ENCODE measurements around the gene FTCD.

Gene FTCD

DNA sequence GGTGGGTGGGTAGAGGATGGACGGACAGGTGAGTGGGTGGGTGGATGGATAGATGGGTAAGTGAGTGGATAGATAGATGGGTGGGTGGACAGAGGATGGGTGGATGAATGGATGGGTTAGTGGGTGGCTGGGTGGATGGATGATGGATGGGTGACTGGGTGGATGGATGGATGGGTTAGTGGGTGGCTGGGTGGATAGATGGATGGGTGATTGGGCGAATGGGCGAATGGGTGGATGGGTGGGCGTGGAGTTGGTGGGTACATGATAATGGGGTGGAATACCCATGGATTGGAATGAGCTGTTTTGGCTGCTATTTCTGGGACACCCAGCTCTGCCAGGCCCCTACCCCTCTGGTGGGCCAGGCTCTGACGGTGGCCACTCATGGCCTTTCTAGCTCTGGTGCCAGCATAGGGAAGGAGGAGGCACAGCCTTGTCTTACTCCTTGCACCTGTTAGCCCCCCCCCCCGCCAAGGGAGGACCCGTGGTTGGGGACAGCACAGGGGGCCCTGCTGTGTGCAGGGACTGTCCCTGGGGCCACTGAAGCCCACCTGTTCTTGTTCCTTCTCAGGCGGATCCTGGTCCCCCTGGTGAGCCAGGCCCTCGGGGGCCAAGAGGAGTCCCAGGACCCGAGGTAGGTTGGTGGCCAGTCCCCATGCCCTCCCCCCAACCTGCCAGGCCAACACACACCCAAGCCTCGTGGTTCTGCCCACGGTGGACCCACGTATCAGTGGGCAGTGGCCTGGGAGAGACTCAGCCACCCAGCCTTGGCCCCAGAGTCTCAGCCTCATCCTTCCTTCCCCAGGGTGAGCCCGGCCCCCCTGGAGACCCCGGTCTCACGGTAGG is 31.1 kb downstream of the FTCD start:
- no peak for TF ChIP-seq ZNF274 (IDR thresholded peaks at IDR 0.05; ENCODE audit: low read depth, low read length)
- no peak overlapping the region for H3K4me3 ChIP-seq (ENCODE audit: low read length)

DNA sequence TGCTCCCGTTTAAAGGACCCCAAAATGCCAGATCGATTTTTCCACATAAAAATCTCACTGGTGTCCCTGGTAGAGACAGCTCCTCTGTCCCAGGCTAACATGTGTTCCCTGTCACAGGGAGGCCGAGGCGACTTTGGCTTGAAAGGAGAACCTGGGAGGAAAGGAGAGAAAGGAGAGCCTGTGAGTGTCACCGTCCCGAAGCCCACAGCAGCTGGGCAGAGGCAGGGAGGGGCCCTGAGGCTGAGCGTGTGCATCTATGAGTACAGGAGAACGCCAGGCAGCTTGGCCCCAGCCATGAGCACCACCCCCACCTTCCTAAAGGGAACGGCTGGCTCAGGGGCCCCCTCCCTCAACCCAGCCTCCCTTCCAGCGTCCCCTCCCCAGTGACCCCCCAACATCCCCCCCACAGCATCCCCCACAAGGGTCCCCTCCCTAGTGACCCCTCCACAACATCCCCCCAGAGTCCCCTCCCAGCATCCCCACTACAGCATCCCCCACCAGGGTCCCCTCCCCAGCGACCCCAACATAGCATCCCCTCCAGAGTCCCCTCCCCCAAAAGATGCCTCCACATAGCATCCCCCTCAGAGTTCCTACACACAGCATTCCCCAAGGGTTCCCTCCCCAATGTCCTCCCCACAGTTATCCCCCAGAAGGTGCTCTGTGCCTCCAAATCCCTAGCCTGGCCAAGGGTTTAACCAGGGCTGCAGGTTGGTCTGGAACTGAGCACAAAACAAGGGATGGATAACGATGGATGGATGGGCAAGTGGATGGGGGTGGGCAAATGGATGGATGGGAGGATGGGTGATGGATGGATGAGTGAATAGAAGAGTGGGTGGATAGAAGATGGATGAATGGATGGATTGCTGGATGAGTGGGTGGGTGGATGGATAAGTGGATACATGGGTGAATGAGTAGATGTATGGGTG is 32.4 kb downstream of the FTCD start:
- H3K4me3 ChIP-seq (ENCODE audit: low read length) = no peak overlapping the region
- no peak for TF ChIP-seq ZNF274 (IDR thresholded peaks at IDR 0.05; ENCODE audit: low read depth, low read length)

DNA sequence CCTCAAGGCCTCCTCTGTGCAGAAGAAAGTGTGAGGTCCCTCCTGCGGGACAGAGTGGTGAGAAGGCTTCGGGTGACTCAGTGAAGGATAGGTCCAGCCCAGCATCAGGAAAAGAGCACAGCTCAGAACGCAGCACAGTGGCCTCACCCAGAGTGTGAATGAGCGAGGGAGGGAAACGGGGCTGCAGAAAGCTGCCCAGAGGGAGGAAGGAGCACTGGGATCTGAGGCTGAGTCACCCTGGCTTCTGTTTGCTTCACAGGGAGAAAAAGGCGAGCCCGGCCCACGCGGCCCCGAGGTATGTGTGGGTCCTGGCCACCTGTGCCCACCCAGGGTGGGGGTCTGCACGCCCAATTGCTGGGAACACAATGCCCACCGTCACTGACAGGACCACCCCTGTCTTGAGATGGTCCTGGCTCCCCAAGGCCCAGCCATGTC is 33.1 kb downstream of the FTCD start:
- no peak for TF ChIP-seq ZNF274 (IDR thresholded peaks at IDR 0.05; ENCODE audit: low read depth, low read length)
- H3K4me3 ChIP-seq (ENCODE audit: low read length) = no peak overlapping the region

DNA sequence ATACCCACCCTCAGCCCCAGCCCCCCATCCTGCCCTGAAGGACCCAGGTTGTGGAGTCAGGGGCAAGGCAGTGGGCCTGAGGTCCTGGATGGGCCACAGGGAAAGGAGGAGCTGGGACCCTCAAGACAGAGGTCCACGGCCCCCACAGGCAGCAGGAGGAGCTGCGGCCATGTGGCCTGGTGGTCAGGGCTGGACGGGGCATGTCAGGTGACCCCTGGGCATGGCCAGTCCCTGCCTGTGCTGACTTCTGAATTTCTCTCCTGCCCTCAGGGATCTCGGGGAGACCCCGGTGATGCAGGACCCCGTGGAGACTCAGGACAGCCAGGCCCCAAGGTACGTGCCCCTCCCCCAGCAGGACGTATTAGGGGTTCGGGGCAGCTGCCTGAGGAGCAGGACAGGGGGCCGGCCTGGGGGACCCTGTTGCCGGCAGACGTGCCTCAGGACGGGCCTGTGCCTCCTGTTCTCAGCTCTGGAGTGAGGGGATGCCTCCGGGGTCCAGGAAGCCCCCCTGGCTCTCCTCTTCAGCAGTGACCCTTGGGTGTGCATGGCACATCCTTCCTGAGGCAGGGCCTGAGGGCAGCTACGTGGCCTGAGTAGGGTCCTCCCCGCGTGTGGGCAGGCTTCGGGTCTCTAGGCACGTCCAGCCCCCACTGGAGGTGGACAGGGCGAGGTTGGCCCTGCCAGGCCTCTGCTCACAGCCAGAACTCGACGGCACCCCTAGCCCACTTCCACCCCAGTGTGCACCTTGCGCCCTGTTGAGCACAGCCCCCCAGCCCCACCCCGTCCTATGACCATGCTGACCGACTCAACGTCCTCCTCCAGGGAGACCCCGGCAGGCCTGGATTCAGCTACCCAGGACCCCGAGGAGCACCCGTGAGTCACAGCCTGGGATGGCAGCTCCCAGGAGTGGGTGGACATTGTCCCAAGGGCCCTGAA is 33.8 kb downstream of the FTCD start:
- H3K4me3 ChIP-seq (ENCODE audit: low read length) = no peak overlapping the region
- TF ChIP-seq ZNF274 (IDR thresholded peaks at IDR 0.05; ENCODE audit: low read depth, low read length) = no peak

DNA sequence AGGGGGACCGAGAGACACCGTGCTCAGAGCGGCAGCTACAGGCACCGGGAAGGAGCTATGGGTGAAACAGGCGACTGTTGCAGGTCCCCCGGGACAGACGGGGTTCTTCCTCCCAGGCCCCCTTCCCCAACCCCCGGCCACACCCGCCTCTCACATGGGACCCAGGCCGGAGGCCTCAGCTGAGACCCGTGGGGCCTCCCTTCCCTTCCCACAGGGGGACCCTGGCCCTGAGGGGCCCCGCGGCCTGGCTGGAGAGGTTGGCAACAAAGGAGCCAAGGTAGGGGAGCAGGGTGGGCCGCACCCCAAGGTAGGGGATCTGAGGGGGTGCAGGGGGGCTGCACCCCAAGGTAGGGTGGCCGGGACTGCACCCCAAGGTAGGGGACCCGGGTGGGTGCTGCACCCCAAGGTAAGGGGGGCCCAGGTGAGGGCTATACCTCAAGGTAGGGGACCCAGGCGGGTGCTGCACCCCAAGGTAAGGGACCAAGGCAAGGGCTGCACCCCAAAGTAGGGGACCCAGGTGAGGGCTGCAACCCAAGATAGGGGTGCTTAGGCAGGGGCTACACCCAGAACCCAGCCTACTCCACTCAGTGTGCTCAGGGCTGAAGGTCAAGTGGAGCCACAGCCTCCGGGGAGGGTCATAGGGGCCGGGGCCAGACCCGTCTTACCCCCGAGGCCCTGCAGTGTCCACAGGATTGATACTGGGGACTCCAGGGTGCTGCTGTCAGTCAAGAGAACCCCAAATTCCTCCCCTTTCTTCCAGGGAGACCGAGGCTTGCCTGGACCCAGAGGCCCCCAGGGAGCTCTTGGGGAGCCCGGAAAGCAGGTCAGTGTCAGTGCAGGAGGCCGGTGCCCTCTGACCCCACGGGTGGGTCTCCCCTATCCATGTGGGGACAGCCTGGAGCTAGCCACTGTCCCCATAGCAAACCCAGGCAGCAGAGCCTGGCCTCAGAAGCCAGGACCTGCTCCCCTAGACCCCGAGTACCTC is 34.8 kb downstream of the FTCD start:
- TF ChIP-seq ZNF274 (IDR thresholded peaks at IDR 0.05; ENCODE audit: low read depth, low read length) = no peak

DNA sequence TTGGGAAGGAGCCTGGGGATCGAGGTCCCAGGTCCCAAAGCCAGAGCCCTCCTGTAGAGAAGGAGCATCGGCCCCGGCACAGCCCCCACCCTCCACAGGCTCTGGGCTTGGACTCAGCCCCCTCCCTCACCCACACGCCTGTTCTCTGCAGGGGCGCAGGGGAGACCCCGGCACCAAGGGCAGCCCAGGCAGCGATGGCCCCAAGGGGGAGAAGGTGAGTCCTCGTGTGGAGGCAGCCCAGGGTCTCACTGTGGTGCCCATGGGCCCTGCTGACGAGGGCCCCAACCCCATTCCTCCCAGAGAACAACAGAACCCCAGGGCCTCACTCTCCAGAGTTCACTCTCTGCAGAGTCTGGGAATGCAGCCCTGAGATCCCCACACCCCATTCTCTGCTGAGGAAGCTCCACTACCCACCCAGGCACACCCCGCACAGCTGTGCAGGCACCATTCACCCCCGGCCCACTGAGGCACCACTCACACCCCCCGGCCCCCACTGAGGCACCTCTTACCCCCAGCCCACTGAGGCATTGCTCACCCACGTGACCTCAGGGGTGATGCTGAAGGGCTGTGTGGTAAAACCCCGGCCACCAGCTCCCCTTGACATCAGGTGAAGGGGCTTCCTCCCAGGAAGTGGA is 35.6 kb downstream of the FTCD start:
- no peak overlapping the region for H3K4me3 ChIP-seq (ENCODE audit: low read length)
- TF ChIP-seq ZNF274 (IDR thresholded peaks at IDR 0.05; ENCODE audit: low read depth, low read length) = no peak

More for the DNA sequence above, 34.8 kb downstream of the FTCD start:
- no peak overlapping the region for H3K4me3 ChIP-seq (ENCODE audit: low read length)

DNA sequence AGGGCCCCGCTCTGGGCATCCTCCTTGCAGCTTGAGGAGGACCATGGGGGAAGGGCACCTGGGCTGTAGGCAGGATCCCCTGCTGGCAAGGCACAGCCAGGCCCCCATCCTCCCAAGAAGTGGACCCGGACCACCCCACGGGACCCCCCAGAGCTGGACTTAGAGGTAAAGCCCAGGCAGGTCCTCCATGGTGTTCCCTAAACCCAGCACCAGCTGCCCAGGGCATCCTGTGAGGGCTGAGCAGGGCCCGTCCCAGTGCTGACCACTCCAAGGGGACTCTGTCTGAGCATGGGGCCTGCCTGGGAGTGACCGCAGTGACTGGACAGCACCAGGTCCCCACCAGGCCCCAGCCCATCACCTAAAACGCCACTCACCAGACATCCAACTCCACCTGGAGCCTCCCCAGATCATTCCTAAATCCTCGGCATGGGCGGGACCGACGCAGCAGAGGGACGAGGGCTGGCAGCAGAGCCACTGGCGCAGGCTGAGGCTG is 36.2 kb downstream of the FTCD start:
- H3K4me3 ChIP-seq (ENCODE audit: low read length) = no peak overlapping the region
- no peak for TF ChIP-seq ZNF274 (IDR thresholded peaks at IDR 0.05; ENCODE audit: low read depth, low read length)

DNA sequence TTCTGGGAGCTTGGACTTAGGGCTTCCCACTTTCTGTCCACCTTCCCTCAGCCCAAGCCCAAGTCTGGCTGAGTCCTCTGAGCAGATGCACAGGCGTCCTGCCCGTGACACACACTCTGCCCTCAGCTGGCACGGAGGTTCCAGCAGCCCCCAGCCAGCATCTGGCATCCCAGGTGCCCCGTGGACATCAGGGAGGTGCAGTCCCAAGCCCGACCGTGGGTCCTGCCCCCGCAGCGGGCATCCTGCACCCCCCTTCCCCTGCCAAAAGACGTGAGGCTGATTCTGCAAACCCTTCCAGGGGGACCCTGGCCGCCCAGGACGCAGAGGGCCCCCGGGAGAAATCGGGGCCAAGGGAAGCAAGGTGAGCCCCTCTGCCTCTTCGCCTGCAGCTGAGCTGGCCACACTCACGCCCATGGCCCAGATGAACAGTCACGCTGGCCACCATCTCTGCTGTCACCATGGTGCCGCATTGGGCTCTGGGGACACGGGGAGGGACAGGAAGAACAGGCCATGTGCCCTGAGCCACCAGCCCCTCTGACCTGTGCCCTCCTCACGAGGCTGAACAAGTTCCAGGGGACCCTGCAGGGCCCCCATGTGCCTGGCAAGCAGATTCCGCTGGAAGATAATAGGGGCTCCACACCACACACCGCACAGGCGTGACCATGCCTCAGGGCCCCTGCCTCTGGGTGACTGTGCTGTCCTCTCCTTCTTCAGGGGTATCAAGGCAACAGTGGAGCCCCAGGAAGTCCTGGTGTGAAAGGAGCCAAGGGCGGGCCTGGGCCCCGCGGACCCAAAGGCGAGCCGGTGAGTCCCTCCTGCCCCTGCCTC is 36.8 kb downstream of the FTCD start:
- H3K4me3 ChIP-seq (ENCODE audit: low read length) = no peak overlapping the region
- no peak for TF ChIP-seq ZNF274 (IDR thresholded peaks at IDR 0.05; ENCODE audit: low read depth, low read length)

DNA sequence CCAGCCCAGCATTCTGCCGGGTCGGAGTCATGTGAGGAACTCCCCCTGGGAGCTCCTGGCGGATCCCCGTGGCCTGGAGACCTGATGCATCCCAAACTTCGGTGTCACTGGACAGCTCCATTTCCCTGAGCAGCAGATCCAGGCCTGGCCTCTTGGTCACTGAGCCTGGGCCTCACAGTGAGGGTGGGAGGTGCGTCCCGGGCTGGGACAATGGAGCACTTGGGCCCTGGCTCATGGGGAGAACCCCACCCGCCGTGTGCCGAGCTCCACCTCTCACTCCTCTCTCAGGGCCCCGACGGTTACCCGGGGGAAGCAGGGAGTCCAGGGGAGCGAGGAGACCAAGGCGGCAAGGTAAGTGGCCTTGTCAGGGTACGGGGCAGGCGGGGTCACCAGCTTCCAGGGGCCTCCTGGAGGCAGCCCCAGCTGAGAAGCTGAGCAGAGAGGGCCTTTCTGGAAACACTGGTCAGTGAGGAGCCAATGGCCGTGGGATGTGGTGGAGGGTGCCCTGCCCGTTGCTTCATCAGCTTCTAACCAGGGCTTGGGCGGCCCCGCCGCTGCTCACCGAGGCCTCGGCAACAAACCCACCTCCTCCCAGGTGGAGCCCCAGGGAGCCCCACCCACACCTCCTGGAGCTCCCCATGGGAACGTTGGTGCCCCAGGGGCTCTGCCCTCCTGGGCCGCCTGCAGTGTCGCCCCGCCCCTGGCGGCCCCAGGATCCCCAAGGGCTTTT is 37.6 kb downstream of the FTCD start:
- TF ChIP-seq ZNF274 (IDR thresholded peaks at IDR 0.05; ENCODE audit: low read depth, low read length) = no peak
- H3K4me3 ChIP-seq (ENCODE audit: low read length) = no peak overlapping the region

DNA sequence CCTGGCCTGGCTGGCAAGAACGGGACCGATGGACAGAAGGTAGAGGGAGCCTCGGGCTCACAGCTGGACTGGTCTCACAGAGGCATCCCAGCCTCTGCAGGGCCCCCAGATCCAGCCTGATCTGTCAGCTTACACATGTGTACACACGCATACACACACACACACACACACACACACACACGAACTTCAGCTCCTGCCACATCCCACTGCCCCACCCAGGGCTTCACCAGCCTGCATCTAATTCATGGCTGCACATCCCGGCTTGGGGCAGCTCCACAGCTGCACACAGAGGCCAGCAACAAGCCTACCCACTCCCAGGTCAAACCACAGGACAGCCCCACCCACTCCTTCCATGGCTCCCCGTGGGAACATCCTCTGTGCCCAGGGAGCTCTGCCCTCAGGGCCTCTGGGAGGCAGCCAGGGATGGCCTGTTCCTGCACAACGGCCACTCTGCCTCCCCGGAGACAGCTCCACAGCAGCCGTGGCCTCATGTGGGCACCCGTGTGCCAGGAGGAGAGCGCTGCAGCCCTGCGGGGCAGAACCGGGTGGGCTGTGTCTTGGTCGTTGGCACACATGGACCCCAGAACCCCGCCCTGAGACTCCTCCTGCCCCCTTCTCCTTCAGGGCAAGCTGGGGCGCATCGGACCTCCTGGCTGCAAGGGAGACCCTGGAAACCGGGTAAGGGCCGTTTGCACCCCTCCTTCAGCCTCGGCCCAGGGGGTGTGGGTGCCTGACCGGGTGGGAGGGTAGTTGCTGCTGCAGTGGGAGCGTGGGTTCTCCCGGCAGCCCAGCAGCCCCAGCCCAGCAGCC is 38.4 kb downstream of the FTCD start:
- no peak overlapping the region for H3K4me3 ChIP-seq (ENCODE audit: low read length)
- no peak for TF ChIP-seq ZNF274 (IDR thresholded peaks at IDR 0.05; ENCODE audit: low read depth, low read length)
